Heart right ventricle (tissue), 16 donors: Measurements from ENCODE around the gene ZNF846. TPM values are rescaled to one million over a fixed set of nuclear protein-coding genes. Genes with fewer than 3 reads are reported as not detected.

Experiments
- ATAC-seq, 8 donors: fragments of 200-7000 bp; cut with Tn5 transposase; one replicate each; pipeline ENCODE4 v1.9.1; 2020; ENCODE audit warnings: mild to moderate bottlenecking in 8 of 8, moderate library complexity in 8 of 8, moderate number of reproducible peaks in 1 of 8
- DNase-seq, 2 donors: peaks; one replicate each; pipeline ENCODE4 v3.0.0-alpha.2; 2020
- H3K27ac ChIP-seq, 10 donors: fragments of 200-600 bp; sonication (generic) in 2 of 10; one replicate each; pipeline versions ENCODE4 v1.5.0 to v1.8.0; 2020 to 2022; ENCODE audit warnings: mild to moderate bottlenecking in 3 of 10
- H3K27me3 ChIP-seq, 7 donors: fragments of 200-600 bp; one replicate each; pipeline ENCODE4 v1.8.0; 2021 to 2022; ENCODE audit warnings: mild to moderate bottlenecking in 2 of 7
- H3K36me3 ChIP-seq, 9 donors: fragments of 200-600 bp; sonication (generic) in 1 of 9; one replicate each; pipeline versions ENCODE4 v1.5.0 to v1.8.0; 2020 to 2022; ENCODE audit warnings: mild to moderate bottlenecking in 2 of 9
- H3K4me1 ChIP-seq, 9 donors: fragments of 200-600 bp; sonication (generic) in 1 of 9; one replicate each; pipeline versions ENCODE4 v1.5.0 to v1.8.0; 2020 to 2022; ENCODE audit warnings: mild to moderate bottlenecking in 4 of 9
- H3K4me3 ChIP-seq, 10 donors: fragments of 200-600 bp; sonication (generic) in 2 of 10; one replicate each; pipeline versions ENCODE4 v1.5.0 to v1.8.0; 2020 to 2022; ENCODE audit warnings: mild to moderate bottlenecking in 7 of 10, moderate library complexity in 2 of 10
- H3K9me3 ChIP-seq, 11 donors: fragments of 200-600 bp in 10 of 11; sonication (generic) in 2 of 11; one replicate each; pipeline versions ENCODE4 v1.5.0 to v1.8.0; 2013 to 2022; ENCODE audit warnings: mild to moderate bottlenecking in 2 of 11, control low read depth in 1 of 11, moderate library complexity in 1 of 11
- WGBS, 2 donors: extraction: QIAGEN DNeasy Blood & Tissue Kit; methylation state at CpG; one replicate each; pipeline ENCODE4 v1.1.7; 2013; ENCODE audit warnings: inconsistent platforms in 1 of 2; 5-methylcytosine and 5-hydroxymethylcytosine counted together
- intact Hi-C, 10 donors: fragments of 100-400 bp; cut with DNase I; formaldehyde crosslinking; loops; one replicate each; pipeline versions ENCODE4 v1.11.1 to v1.14.2; 2022
- polyA plus RNA-seq, 2 donors: library from polyadenylated mRNA; stranded (reverse); fragments of 200-250 nt; gene quantifications; one replicate each; pipeline ENCODE4 v1.2.3, GENCODE V29; 2013
- total RNA-seq, 10 donors: library from RNA; stranded (reverse); fragmentation: NEBNext Ultra II Directional in 3 of 10; extraction: Animal tissue kit (Norgen Biotek cat#: 25700) in 3 of 10; gene quantifications; one replicate each; pipeline versions ENCODE4 v1.2.1 to v1.2.4, GENCODE V29; 2021 to 2023
- TF ChIP-seq, protein P1 (sequence below), 9 donors: fragments of 200-600 bp; sonication (generic) in 2 of 9; IDR thresholded peaks; one replicate each; pipeline versions ENCODE4 v1.5.0 to v1.8.0; 2021 to 2022; ENCODE audit warnings: antibody characterized with exemption in 9 of 9, mild to moderate bottlenecking in 5 of 9, moderate library complexity in 1 of 9
- donor health status: Arrhythmogenic right ventricular cardiomyopathy.
- donor health status: ischemic (EF 13 %, LVEDD 7.1; RV severe dilation, severe dysfunction).
- donor health status: healthy with polysubstance abuse.
- donor health status: DM: no; HTN: yes; CAD: no.
- donor health status: DM: no; HTN: no; CAD: no.
- donor health status: ischemic (EF 25% LVEDD 6.9; RV normal size, moderate dysfunction).
- donor health status: ischemic (EF 25% LVEDD 5.7; RV mildly dilated, moderate dysfunction).
- donor health status: healthy.
- donor health status: DM: yes; HTN: yes; CAD: no.
- donor health status: Ischemic cardiomyopathy.
- donor health status: ischemic (EF 35%, LVEDD 5.7; RV mildly dilated, moderate dysfunction).
- donor health status: nonischemic (EF 11% LVEDD 7.7; RV severe dilation, severe dysfunction).
- donor health status: DM: yes; HTN: yes; CAD: no.
- donor health status: PGD.
- donor health status: ischemic (EF 29% LVEDD 5.4; RV normal size, mild dysfunction).
- donor health status: nonischemic (EF 23%, LVEDD 6.1; RV moderate dilation, normal function).

Gene ZNF846
- total and polyA plus RNA-seq, 12 donors = 3.9 to 21.4 (median 10.1) TPM

DNA sequence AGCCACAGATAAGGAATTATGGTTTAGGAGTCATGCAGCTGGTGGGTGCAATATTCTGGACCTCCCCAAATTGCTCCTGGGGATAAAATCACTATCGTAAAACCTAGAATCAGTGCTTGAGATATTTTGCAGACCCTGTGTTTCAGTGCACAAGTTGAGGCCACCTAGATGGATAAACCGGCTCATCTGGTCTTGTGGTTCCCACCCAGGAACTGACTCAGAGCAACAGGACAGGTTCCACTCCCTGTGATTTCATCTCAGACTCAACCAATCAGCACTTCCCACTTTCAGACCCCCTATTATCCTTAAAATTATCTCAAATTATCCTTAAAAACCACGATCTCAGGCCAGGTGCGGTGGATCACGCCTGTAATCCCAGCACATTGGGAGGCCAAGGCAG, 29.3 kb upstream of the ZNF846 start:
- TF ChIP-seq, protein P1, sequence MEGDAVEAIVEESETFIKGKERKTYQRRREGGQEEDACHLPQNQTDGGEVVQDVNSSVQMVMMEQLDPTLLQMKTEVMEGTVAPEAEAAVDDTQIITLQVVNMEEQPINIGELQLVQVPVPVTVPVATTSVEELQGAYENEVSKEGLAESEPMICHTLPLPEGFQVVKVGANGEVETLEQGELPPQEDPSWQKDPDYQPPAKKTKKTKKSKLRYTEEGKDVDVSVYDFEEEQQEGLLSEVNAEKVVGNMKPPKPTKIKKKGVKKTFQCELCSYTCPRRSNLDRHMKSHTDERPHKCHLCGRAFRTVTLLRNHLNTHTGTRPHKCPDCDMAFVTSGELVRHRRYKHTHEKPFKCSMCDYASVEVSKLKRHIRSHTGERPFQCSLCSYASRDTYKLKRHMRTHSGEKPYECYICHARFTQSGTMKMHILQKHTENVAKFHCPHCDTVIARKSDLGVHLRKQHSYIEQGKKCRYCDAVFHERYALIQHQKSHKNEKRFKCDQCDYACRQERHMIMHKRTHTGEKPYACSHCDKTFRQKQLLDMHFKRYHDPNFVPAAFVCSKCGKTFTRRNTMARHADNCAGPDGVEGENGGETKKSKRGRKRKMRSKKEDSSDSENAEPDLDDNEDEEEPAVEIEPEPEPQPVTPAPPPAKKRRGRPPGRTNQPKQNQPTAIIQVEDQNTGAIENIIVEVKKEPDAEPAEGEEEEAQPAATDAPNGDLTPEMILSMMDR (IDR thresholded peaks at IDR 0.05) = no peak
- Histone ChIP-seq H3K27ac (no peak overlapping the region), H3K9me3 (no peaks in the 10 kb centered on the region), H3K4me1 (peaks cover 0 to 13% (median 0%) of the 10 kb centered on the region in 9 donors), H3K4me3 (no peak overlapping the region), H3K36me3 (no peaks in the 10 kb centered on the region), H3K27me3 (no peaks in the 10 kb centered on the region)
- no peak for DNase-seq
- intact Hi-C loops = loop anchor here (2.0 to 10.0 kb wide), 13 partner anchors 171 to 963 kb away; partner anchors contain the start of genes ZNF121 (in 3 of the 10), ZNF317 (in 3 of the 10), MBD3L1 (in 1 of the 10) and ZNF266 (in 1 of the 10)
- no peak for ATAC-seq
- WGBS, 2 donors = 89 to 95% methylated on average over 5 of the region's 5 CpGs

DNA sequence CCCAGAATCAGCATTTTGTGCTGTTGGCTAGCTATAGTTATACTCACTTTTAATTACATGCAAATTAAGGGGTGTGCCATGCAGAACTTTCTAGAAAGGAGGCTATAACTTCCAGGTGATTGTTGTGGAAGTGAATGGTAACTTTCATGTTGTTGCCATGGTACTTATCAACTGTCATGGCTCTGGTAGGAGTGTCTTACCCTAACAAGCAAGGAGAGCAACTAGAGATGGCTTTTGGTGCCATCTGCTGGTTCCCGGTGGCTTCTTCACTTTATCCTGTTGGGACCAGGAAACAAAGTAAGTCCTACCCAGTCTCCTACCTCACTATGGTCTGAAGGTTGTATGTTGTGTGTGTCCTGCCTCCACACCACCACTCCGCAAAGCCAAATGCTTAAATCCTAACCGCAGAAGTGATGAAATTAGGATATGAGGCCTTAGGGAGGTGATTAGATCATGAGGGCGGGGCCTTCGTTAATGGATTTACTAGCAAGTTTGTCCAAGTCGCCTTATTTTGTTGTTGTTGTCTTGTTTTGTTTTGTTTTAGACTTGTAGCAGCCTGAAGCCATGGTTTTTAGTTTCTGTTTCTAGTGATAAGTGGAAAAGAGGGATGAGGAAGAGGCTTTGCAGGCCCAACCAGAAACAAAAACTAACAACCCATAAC, 27.7 kb upstream of the ZNF846 start:
- peak; percentile 60 to 89 for DNase-seq
- Histone ChIP-seq H3K4me1 (peaks cover 0 to 17% (median 3%) of the 10 kb centered on the region in 9 donors), H3K36me3 (no peaks in the 10 kb centered on the region), H3K27me3 (no peaks in the 10 kb centered on the region), H3K27ac (peak overlapping the region in 1 of 10 donors; percentile 11), H3K9me3 (no peaks in the 10 kb centered on the region), H3K4me3 (no peak overlapping the region)
- WGBS, 2 donors = 49 to 50% methylated on average over 6 of the region's 6 CpGs
- peak in 6 of 8 donors; percentile 10 to 37 (median 31) for ATAC-seq
- TF ChIP-seq, protein P1 (IDR thresholded peaks at IDR 0.05) = peak; percentile 61 to 90 (median 82)
- intact Hi-C loops = loop anchor here (1.0 to 10.0 kb wide), 17 partner anchors 18 to 961 kb away; partner anchors contain the start of genes ZNF121 (in 3 of the 10), ZNF317 (in 3 of the 10), MBD3L1 (in 1 of the 10) and ZNF266 (in 1 of the 10)

DNA sequence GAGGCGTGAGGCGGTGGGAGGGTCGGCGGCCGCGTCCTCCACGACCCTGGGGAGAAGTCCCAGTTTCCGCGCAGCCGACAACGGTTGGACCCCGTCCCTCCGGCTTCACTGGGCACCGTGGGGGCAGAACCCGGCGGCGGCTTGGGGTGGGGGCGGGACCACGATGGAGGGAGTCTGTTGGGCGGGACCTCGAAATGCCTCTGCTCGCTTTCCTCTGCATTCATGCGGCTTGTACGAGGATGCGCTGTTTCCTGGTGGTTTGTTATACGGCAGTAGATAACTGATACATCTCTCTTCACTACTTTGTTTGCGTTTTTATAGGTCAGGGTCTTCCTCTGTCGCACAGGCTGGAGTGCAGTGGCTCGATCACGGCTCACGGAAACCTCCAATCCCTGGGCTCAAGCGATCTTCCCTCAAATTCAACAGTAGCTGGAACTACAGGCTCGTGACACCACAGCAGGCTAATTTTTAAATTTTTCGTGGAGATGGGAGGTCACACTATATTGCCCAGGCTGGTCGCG, 24.6 kb upstream of the ZNF846 start:
- DNase-seq (peak; percentile 55 to 63), ATAC-seq (peak; percentile 7 to 19 (median 10))
- TF ChIP-seq, protein P1 (IDR thresholded peaks at IDR 0.05) = no peak
- peak overlapping the region; percentile 48 to 75 (median 69) for H3K4me3 ChIP-seq
- peak overlapping the region; percentile 38 to 90 (median 84) for H3K27ac ChIP-seq
- H3K9me3 ChIP-seq = no peaks in the 10 kb centered on the region
- no peaks in the 10 kb centered on the region for H3K36me3 ChIP-seq
- 15 to 17% methylated on average over 36 of the region's 36 CpGs for WGBS, 2 donors
- peaks cover 0 to 35% (median 16%) of the 10 kb centered on the region in 9 donors for H3K4me1 ChIP-seq
- intact Hi-C loops = loop anchor here in 9 of 10 donors (2.0 to 10.0 kb wide), 13 partner anchors 26 to 958 kb away; partner anchors contain the start of genes FBXL12 (in 3 of the 9), ZNF317 (in 3 of the 9), ZNF561 (in 3 of the 9) and ZNF121 (in 2 of the 9)
- no peaks in the 10 kb centered on the region for H3K27me3 ChIP-seq
